GM21825 (cell line): ENCODE results near the gene EP400.

ENCODE experiments used
- ATAC-seq: cut with Tn5 transposase; IDR thresholded peaks from one replicate; pipeline ENCODE4 v1.9.1; 2021; ENCODE audit warnings: mild to moderate bottlenecking, moderate library complexity; ENCODE audit not compliant: unreplicated experiment

Gene EP400

GRCh38 chr12:132015686-132016430 is 66.1 kb downstream of the EP400 start:
- ATAC-seq, result no peak

DNA sequence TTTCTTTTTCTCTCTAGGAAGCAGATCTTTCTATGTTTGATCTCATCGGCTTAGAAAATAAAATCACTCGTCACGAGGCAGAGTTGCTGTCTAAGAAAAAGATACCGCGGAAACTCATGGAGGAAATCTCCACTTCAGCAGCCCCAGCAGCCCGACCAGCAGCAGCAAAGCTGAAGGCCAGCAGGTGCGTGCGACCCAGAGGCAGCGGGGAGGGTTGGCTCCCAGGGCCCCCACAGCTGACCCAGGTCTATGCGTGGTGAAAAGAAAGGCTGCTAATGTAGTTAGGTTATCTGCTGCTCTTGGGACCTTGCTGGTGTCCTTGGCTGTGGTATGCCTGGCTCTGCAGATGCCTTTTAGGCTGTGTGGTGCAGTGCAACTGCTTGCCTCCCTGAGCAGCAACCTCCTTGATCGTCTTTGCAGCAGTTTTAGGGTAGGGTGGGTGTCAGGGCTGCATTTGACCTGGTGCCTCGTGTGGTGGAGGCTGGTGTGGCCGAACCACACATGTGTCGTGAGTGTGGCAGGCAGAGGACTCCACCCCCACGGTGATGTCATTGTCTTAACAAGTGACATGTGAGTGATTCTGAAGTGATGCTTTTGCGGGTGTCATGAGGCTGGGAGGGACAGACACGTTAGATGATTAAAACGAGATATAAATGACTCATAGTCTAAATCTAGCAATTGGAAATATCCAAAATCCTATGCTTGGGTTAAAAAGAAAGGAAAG is 68.6 kb downstream of the EP400 start:
- ATAC-seq, result no peak

DNA sequence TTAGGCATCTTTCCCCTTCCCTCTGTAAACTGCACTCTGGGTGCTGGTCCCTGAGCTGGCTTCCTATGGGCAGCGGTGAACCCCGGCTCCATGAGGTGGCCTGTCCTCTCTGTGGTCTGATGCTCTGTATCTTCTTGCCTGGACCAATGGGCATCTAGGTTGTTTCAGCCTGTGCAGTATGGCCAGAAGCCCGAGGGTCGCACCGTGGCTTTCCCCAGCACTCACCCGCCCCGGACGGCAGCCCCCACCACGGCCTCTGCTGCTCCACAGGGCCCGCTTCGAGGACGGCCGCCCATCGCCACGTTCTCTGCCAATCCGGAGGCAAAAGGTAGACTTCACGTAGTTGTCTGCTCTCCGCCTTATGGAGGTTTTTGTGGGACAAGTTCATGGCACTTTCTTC is 70.1 kb downstream of the EP400 start:
- ATAC-seq, result no peak

GRCh38 chr12:132020292-132020691 is 70.5 kb downstream of the EP400 start:
- no peak for ATAC-seq

DNA sequence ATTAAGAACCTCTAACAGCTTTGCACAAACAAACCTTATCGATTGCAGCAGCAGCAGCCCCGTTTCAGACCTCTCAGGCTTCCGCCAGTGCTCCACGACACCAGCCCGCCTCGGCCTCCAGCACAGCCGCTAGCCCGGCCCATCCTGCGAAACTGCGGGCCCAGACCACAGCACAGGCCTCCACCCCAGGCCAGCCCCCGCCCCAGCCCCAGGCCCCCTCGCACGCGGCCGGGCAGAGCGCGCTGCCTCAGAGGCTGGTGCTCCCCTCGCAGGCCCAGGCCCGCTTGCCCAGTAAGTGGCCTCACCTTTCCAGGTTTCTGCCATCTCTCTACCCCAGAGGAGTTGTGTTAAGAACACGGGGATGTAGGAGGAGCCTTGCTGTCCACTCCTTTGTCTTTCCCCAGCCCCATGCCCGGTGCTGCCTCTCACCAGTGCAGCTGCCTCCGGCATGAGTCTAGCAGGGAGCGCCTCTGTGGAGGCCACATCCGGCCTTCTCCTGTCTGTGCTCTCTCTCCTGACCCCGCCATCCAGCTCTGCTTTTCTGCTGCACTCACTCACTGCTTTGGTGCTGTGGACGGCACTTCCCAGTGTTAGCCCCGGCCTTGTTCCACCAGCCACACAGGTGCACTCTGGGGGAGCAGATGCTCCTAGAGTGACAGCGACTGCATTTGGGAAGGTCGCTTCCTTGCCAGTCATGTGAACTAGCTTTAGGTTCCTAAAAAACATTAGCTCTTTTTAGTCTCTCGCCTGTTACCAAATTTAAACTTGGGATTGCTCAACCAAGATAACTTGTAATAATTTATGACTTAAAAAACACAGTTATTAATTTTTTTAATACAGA is 71.5 kb downstream of the EP400 start:
- ATAC-seq, result no peak

DNA sequence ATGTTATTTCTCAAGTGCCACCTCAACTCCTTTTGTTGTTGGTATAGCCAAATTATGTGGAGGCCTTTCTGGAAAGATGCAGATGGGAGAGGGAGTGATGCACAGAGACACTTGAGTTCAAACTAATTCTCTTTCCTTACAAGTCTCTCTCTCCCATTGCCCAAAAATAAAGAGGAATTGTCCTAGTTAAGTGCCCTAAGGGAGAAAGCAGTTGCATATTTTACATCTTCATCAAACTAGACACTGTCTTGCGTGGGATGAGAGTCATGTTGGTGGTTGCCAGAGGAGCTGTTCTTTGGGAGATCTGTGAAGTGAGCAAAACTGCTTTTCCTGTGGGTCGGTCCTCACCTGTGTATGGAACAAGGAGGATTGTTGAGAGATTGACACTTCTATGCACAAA is 72.2 kb downstream of the EP400 start:
- no peak for ATAC-seq

DNA sequence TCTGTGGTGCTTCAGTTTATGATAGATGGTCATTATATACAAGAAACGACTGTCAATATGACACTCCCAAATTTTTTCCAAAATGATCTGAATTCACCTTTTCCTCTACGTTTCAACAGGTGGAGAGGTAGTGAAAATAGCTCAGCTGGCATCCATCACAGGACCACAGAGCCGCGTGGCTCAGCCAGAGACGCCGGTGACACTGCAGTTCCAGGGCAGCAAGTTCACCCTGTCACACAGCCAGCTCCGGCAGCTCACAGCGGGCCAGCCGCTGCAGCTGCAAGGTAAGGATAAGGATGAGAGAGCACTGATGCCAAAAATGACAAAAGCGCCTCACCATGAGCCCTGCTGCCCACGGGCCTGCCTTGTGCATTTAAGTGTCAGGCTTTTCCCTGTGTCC is 73.9 kb downstream of the EP400 start:
- no peak for ATAC-seq

- no peak for ATAC-seq
Observed at GRCh38 chr12:132024758-132025157, 75.0 kb downstream of the EP400 start.

DNA sequence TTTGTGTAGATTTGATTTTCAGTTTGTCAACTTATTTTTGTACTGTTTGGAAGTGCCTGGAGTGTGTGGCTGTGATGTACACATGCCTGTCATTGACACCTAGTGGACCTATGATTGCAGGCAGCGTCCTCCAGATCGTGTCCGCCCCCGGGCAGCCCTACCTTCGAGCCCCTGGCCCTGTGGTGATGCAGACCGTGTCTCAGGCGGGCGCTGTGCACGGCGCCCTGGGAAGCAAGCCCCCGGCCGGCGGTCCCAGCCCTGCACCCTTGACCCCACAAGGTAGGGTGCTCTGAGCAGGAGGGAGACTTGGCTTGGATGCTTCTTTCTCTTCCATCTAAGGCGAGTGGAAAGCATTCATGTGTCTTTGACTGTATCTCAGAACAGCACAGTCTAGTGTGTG is 75.8 kb downstream of the EP400 start:
- ATAC-seq, result no peak

DNA sequence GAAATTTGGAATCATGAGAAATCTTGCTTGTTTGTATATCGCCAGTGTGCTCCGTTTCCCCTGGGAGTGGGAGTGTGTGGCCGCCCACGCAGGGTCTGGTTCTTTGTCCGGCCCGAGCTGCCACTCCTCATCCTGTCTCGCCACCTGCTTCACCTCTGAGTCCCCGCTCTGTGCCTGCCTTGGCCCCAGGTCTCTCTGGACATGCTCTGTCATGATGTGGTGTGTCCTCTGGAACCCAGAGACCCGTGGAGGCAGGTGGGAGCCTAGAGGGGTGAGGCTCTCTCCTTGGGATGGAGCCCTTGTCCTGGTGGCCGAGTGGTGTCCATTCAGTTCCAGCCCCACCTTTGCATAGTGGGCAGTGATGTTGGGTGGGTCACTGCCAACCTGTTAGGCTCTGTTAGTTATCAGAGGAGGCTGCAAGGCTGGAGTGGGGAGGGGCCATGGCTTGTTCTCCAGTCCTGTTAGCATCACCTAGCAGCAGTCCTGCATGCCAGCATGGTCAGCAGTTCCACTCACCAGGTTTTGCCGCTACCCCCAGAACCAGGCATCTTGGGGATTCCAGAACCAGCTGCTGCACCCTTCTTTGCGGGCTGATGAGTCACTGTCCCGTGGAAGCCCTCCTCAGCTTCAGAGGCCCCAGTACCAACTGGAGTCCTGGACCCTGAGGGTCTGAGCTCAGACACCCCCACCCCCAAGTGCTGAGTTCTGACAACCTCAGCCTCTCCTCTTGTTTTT is 76.5 kb downstream of the EP400 start:
- ATAC-seq, result no peak

- no peak for ATAC-seq
Observed at GRCh38 chr12:132026796-132027500, 77.2 kb downstream of the EP400 start.

DNA sequence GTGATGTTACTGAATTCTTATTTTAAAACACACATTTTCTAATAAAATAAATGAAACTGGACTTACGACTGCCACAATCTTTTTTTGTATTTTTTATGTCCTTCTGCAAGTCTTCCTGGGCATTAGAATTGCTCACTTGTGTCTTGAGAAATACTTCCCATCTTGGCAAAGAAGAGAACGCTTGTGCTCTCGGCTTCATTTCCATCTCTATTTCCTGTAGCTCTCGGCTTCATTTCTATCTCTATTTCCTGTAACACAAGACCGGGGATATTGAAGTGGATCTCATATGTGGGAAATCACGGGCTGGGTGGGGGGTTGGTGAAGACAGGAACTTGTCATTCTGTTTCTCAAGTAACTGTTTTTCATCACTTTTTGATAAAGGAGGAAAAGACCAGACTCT is 77.9 kb downstream of the EP400 start:
- ATAC-seq, result no peak

- ATAC-seq, result no peak
Observed at GRCh38 chr12:132028111-132028510, 78.4 kb downstream of the EP400 start.

DNA sequence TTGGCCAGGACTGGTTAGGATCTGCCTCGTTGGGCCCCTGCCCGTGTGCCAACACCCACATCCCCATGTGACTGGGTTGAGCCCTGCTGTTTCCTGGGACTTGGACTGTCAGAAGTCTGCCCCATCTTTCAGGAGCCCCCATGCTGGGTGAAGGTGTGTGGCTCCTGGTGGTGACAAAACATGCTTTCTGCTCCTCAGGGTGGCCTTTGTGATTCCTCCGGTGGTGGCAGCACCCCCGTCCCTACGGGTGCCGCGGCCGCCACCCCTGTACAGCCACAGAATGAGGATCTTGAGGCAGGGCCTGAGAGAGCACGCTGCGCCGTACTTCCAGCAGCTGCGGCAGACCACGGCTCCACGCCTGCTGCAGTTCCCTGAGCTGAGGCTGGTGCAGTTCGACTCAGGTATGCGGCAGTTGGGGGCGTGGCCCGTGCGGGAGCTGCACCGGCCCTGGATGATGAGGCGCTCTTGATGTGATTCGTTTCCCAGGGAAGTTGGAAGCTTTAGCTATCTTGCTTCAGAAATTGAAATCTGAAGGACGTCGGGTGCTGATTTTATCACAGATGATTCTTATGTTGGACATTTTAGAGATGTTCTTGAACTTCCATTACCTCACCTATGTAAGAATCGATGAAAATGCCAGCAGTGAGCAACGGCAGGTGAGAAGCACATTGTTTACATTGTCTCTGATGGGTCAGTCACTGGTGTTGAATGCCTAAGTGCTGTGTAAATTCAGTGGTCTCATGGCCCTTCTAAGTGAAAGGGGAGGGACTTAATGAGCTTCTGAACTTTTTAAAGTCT is 80.0 kb downstream of the EP400 start:
- ATAC-seq, result no peak

- ATAC-seq, result no peak
Observed at GRCh38 chr12:132030367-132031038, 80.8 kb downstream of the EP400 start.

DNA sequence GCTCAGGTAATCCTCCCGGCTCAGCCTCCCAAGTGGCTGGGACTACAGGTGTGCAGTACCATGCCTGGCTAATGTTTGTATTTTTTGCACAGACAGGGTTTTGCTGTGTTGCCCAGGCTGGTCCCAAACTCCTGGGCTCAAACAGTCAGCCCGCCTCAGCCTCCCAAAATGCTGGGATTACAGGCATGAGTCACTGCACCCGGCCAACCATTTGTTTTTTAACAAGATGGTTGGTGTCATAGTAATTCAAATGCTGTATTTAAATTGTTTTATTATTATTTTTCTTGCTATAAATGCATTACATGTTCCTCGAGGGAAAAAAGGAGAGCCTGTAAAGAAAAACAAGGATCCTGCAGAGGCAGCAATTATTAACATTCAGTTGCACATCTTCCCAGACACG is 83.9 kb downstream of the EP400 start:
- ATAC-seq, result no peak

DNA sequence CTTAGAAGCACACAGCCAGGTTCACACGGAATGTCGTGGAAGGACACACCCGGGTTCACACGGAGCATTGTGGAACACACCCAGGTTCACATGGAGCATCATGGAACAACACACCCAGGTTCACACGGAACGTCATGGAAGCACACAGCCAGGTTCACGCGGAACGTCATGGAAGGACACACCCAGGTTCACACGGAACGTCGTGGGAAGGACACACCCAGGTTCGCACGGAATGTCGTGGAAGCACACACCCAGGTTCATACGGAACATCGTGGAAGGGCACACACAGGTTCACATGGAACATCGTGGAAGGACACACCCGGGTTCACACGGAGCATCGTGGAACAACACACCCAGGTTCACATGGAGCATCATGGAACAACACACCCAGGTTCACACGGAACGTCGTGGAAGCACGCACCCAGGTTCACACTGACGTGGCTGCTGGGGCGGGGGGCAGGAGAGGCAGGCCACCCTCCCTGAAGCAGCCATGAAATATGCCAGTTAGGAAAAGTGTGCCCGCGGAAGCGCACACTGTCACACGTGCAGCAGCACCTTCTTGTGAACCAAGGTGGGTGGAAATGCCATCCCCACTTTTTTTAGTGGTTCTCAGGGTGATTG is 86.4 kb downstream of the EP400 start:
- no peak for ATAC-seq

DNA sequence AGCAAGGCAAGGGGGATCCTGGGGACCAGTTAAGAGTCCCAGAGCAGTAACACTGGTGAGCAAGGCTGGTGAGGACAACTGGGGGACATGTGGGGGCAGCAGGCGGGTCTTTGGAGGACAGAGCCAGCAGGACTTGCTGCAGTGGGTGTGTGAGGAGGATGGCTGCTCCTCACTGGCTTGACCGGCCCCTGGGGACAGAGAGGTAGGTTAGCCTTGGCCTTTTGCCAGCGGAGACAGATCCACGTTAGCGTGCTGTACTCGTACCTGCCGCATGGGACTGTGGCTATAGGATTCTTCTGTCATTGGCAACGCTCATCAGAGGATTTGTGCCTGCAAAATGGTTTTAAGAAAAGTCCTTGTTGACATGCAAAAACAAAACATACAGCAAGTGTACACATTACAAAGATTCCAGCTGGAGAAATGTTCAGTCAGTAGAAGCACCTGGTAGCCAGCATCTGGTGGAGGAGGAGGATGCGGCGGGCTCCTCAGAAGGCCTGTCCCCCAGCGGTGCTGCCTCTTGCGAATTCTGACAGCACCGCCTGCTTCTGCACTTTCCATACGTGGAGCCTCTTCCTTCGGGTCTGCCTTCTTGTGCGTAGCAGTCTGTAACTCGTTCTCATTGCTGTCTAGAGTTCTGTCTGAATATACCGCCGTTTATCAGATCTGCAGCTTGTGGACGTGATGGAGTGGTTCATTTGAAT is 91.3 kb downstream of the EP400 start:
- no peak for ATAC-seq
